Measurements from ENCODE around the gene CNTN2. TPM values are rescaled to one million over a fixed set of nuclear protein-coding genes. Genes with fewer than 3 reads are reported as not detected.

The CNTN2 gene
- total and polyA plus RNA-seq, 4 donors = 0.01 to 0.48 (median 0.07) TPM

GRCh38 chr1:205062895-205063294 lies 19.9 kb downstream of the CNTN2 start:
- Histone ChIP-seq H3K27ac (ENCODE audit: low read depth in 1 of 2, low read length in 1 of 2) (no peak overlapping the region), H3K4me3 (no peak overlapping the region), H3K4me1 (ENCODE audit: control insufficient read depth in 5 of 5, insufficient read depth in 5 of 5, low read length in 5 of 5) (peaks cover 0 to 4% (median 0%) of the 10 kb centered on the region in 5 donors), H3K9ac (ENCODE audit: insufficient read depth in 1 of 2, low read length in 2 of 2) (no peak overlapping the region), H3K9me3 (ENCODE audit: control insufficient read depth in 4 of 4, insufficient read depth in 3 of 4, low read length in 3 of 4) (no peaks in the 10 kb centered on the region), H3K36me3 (ENCODE audit: control insufficient read depth in 4 of 4, insufficient read depth in 4 of 4, low read length in 4 of 4) (no peaks in the 10 kb centered on the region), H3K27me3 (ENCODE audit: control insufficient read depth in 3 of 3, insufficient read depth in 3 of 3, low read length in 2 of 3) (no peaks in the 10 kb centered on the region)
- no peak for DNase-seq
- 90 to 95% methylated on average over 3 of the region's 3 CpGs for WGBS, 2 donors
- ATAC-seq (ENCODE audit: insufficient read depth, low FRiP score) = no peak
- TF ChIP-seq CTCF (IDR thresholded peaks at IDR 0.05; ENCODE audit: control extremely low read depth, extremely low read depth) = no peak

GRCh38 chr1:205064301-205064700 lies 21.3 kb downstream of the CNTN2 start:
- no peaks in the 10 kb centered on the region for H3K27me3 ChIP-seq (ENCODE audit: control insufficient read depth in 3 of 3, insufficient read depth in 3 of 3, low read length in 2 of 3)
- H3K27ac ChIP-seq (ENCODE audit: low read depth in 1 of 2, low read length in 1 of 2) = no peak overlapping the region
- WGBS, 2 donors = 86% methylated on average over 11 of the region's 11 CpGs
- H3K4me1 ChIP-seq (ENCODE audit: control insufficient read depth in 5 of 5, insufficient read depth in 5 of 5, low read length in 5 of 5) = peaks cover 0 to 13% (median 0%) of the 10 kb centered on the region in 5 donors
- no peaks in the 10 kb centered on the region for H3K36me3 ChIP-seq (ENCODE audit: control insufficient read depth in 4 of 4, insufficient read depth in 4 of 4, low read length in 4 of 4)
- ATAC-seq (ENCODE audit: insufficient read depth, low FRiP score) (no peak), DNase-seq (no peak)
- no peaks in the 10 kb centered on the region for H3K9me3 ChIP-seq (ENCODE audit: control insufficient read depth in 4 of 4, insufficient read depth in 3 of 4, low read length in 3 of 4)
- TF ChIP-seq CTCF (IDR thresholded peaks at IDR 0.05; ENCODE audit: control extremely low read depth, extremely low read depth) = no peak
- H3K4me3 ChIP-seq = no peak overlapping the region
- H3K9ac ChIP-seq (ENCODE audit: insufficient read depth in 1 of 2, low read length in 2 of 2) = no peak overlapping the region

- 93 to 94% methylated on average over 9 of the region's 9 CpGs for WGBS, 2 donors
Measured at GRCh38 chr1:205064741-205065316, 21.8 kb downstream of the CNTN2 start.

More at GRCh38 chr1:205064741-205065316, 21.8 kb downstream of the CNTN2 start:
- Histone ChIP-seq H3K9ac (ENCODE audit: insufficient read depth in 1 of 2, low read length in 2 of 2) (no peak overlapping the region), H3K9me3 (ENCODE audit: control insufficient read depth in 4 of 4, insufficient read depth in 3 of 4, low read length in 3 of 4) (no peaks in the 10 kb centered on the region), H3K36me3 (ENCODE audit: control insufficient read depth in 4 of 4, insufficient read depth in 4 of 4, low read length in 4 of 4) (no peaks in the 10 kb centered on the region), H3K4me3 (no peak overlapping the region), H3K4me1 (ENCODE audit: control insufficient read depth in 5 of 5, insufficient read depth in 5 of 5, low read length in 5 of 5) (peaks cover 0 to 13% (median 0%) of the 10 kb centered on the region in 5 donors), H3K27me3 (ENCODE audit: control insufficient read depth in 3 of 3, insufficient read depth in 3 of 3, low read length in 2 of 3) (no peaks in the 10 kb centered on the region), H3K27ac (ENCODE audit: low read depth in 1 of 2, low read length in 1 of 2) (no peak overlapping the region)
- ATAC-seq (ENCODE audit: insufficient read depth, low FRiP score) = no peak
- no peak for DNase-seq
- no peak for TF ChIP-seq CTCF (IDR thresholded peaks at IDR 0.05; ENCODE audit: control extremely low read depth, extremely low read depth)

Measured in lung (tissue), 12 donors.